Gastrocnemius medialis (tissue), 4 donors: ENCODE results near the gene GLCCI1. TPM values are rescaled to one million over a fixed set of nuclear protein-coding genes. Genes with fewer than 3 reads are reported as not detected.

Experiments
- ATAC-seq, 2 donors: fragments of 150-250 bp; one replicate each; pipeline ENCODE4 v1.9.1; 2016
- DNase-seq, 2 donors: peaks; one replicate each; pipeline ENCODE4 v3.0.0-alpha.2; 2019
- H3K27ac ChIP-seq, 4 donors: fragments of 200-600 bp; sonication (generic); 1 replicate in 1 of 4; 2 replicates in 3 of 4; pipeline ENCODE4 v1.5.1; 2016 to 2018; ENCODE audit warnings: mild to moderate bottlenecking in 2 of 4, moderate library complexity in 1 of 4
- H3K27me3 ChIP-seq, 3 donors: fragments of 200-600 bp; sonication (generic) in 2 of 3; 1 replicate in 1 of 3; 2 replicates in 2 of 3; pipeline versions ENCODE4 v1.5.1 to v1.6.0; 2016 to 2019; ENCODE audit warnings: mild to moderate bottlenecking in 1 of 3, moderate library complexity in 1 of 3
- H3K36me3 ChIP-seq, 2 donors: fragments of 200-600 bp; sonication (generic) in 1 of 2; one replicate each; pipeline ENCODE4 v1.5.1; 2017 to 2018
- H3K4me1 ChIP-seq, 2 donors: fragments of 200-600 bp; sonication (generic) in 1 of 2; one replicate each; pipeline ENCODE4 v1.5.1; 2016 to 2017; ENCODE audit warnings: mild to moderate bottlenecking in 2 of 2
- H3K4me3 ChIP-seq, 4 donors: fragments of 200-600 bp; sonication (generic) in 3 of 4; 1 replicate in 1 of 4; 2 replicates in 3 of 4; pipeline ENCODE4 v1.5.1; 2016 to 2019; ENCODE audit warnings: mild to moderate bottlenecking in 2 of 4
- H3K9me3 ChIP-seq, 3 donors: fragments of 200-600 bp; sonication (generic) in 2 of 3; 1 replicate in 1 of 3; 2 replicates in 2 of 3; pipeline ENCODE4 v1.5.1; 2016 to 2019
- CTCF ChIP-seq, 5 experiments: fragments of 450-650 bp in 3 of 5; fragments of 200-600 bp in 2 of 5; sonication (generic) in 2 of 5; IDR thresholded peaks in 4 of 5; conservative IDR thresholded peaks in 1 of 5; 1 replicate in 4 of 5; 2 replicates in 1 of 5; pipeline ENCODE4 v1.5.1; 2016 to 2019; ENCODE audit warnings: antibody characterized with exemption in 5 of 5, mild to moderate bottlenecking in 3 of 5, moderate library complexity in 3 of 5
- POLR2A ChIP-seq, 2 donors: fragments of 450-650 bp; IDR thresholded peaks; one replicate each; pipeline ENCODE4 v1.6.1; 2017; ENCODE audit warnings: antibody characterized with exemption in 2 of 2, mild to moderate bottlenecking in 2 of 2, moderate library complexity in 2 of 2
- in situ Hi-C, 4 donors: fragments of 200-750 bp; cut with MboI; loops; one replicate each; pipeline versions ENCODE4 v1.15.0 to v1.8.0; 2017; ENCODE audit warnings: low sequenced_read_pairs in 4 of 4
- intact Hi-C: fragments of 100-400 bp; cut with DNase I; formaldehyde crosslinking; loops from one replicate; pipeline ENCODE4 v1.15.1; 2023; ENCODE audit warnings: low total_unique reads
- total RNA-seq, 4 donors: library from RNA; depleted of rRNA; stranded (reverse); fragments of >200 nt; gene quantifications; one replicate each; pipeline versions ENCODE4 v1.1.0 to v1.2.3, GENCODE V29; 2016

GLCCI1 gene
- total RNA-seq, 4 donors from 2014 or later: 1.2 to 6.1 (median 2.6) TPM

GRCh38 chr7:7967886-7968543 lies 581 bp upstream of the GLCCI1 start:
- ATAC-seq: no peak
- in situ Hi-C loops: loop anchor here in 2 of 4 donors (25.0 kb wide), 2 partner anchors 281 to 331 kb away; partner anchors contain the start of gene UMAD1 (in 1 of the 2)
- intact Hi-C loops: loop anchor here (2.0 to 10.0 kb wide), 6 partner anchors 111 to 785 kb away; partner anchors contain the start of genes C1GALT1, MIOS and UMAD1
- no peak for TF ChIP-seq CTCF (IDR thresholded peaks at IDR 0.05 in 4 of 5, conservative IDR thresholded peaks at IDR 0.05 in 1 of 5)
- no peak for TF ChIP-seq POLR2A (IDR thresholded peaks at IDR 0.05)
- no peaks in the 10 kb centered on the region for H3K27me3 ChIP-seq
- peak overlapping the region; percentile 91 to 98 (median 93) for H3K27ac ChIP-seq
- H3K9me3 ChIP-seq: no peaks in the 10 kb centered on the region
- no peak for DNase-seq
- H3K4me3 ChIP-seq: peak overlapping the region; percentile 77 to 93 (median 86)
- no peaks in the 10 kb centered on the region for H3K36me3 ChIP-seq
- peaks cover 13 to 22% of the 10 kb centered on the region in 2 donors for H3K4me1 ChIP-seq

GRCh38 chr7:7969306-7970236 lies 975 bp downstream of the GLCCI1 start:
- ATAC-seq (peak; percentile 14 to 25), DNase-seq (peak; percentile 5 to 14)
- Histone ChIP-seq H3K27me3 (no peaks in the 10 kb centered on the region), H3K4me1 (peaks cover 13 to 22% of the 10 kb centered on the region in 2 donors), H3K27ac (peak overlapping the region; percentile 91 to 98 (median 93)), H3K36me3 (no peaks in the 10 kb centered on the region), H3K4me3 (peak overlapping the region; percentile 83 to 93 (median 86)), H3K9me3 (no peaks in the 10 kb centered on the region)
- no peak for TF ChIP-seq POLR2A (IDR thresholded peaks at IDR 0.05)
- TF ChIP-seq CTCF (IDR thresholded peaks at IDR 0.05 in 4 of 5, conservative IDR thresholded peaks at IDR 0.05 in 1 of 5): peak in 1 of 5 experiments; percentile 23
- in situ Hi-C loops (loop anchor here in 2 of 4 donors (25.0 kb wide), 2 partner anchors 282 to 332 kb away; partner anchors contain the start of gene UMAD1 (in 1 of the 2)), intact Hi-C loops (loop anchor here (2.0 to 10.0 kb wide), 6 partner anchors 112 to 787 kb away; partner anchors contain the start of genes C1GALT1, MIOS and UMAD1)

- TF ChIP-seq POLR2A (IDR thresholded peaks at IDR 0.05) (no peak), CTCF (IDR thresholded peaks at IDR 0.05 in 4 of 5, conservative IDR thresholded peaks at IDR 0.05 in 1 of 5) (no peak)
- no peaks in the 10 kb centered on the region for H3K36me3 ChIP-seq
- ATAC-seq (no peak), DNase-seq (no peak)
- H3K27me3 ChIP-seq: no peaks in the 10 kb centered on the region
- intact Hi-C loops: no loop called here
- in situ Hi-C loops: loop anchor here in 2 of 4 donors (25.0 kb wide), 2 partner anchors 283 to 333 kb away; partner anchors contain the start of gene UMAD1 (in 1 of the 2)
- H3K27ac ChIP-seq: peak overlapping the region; percentile 49 to 98 (median 79)
- no peaks in the 10 kb centered on the region for H3K9me3 ChIP-seq
- peak overlapping the region; percentile 60 to 85 (median 79) for H3K4me3 ChIP-seq
- H3K4me1 ChIP-seq: peaks cover 13 to 22% of the 10 kb centered on the region in 2 donors
These were observed 1.6 kb downstream of the GLCCI1 start for GRCh38 chr7:7970237-7970530.

- TF ChIP-seq POLR2A (IDR thresholded peaks at IDR 0.05) (no peak), CTCF (IDR thresholded peaks at IDR 0.05 in 4 of 5, conservative IDR thresholded peaks at IDR 0.05 in 1 of 5) (no peak)
- H3K9me3 ChIP-seq: no peaks in the 10 kb centered on the region
- peak overlapping the region; percentile 60 to 85 (median 79) for H3K4me3 ChIP-seq
- in situ Hi-C loops: loop anchor here in 2 of 4 donors (25.0 kb wide), 2 partner anchors 283 to 333 kb away; partner anchors contain the start of gene UMAD1 (in 1 of the 2)
- H3K27me3 ChIP-seq: no peaks in the 10 kb centered on the region
- peaks cover 13 to 22% of the 10 kb centered on the region in 2 donors for H3K4me1 ChIP-seq
- DNase-seq (no peak), ATAC-seq (no peak)
- intact Hi-C loops: no loop called here
- peak overlapping the region in 2 of 4 donors; percentile 92 to 98 for H3K27ac ChIP-seq
- no peaks in the 10 kb centered on the region for H3K36me3 ChIP-seq
These were observed 2.1 kb downstream of the GLCCI1 start for GRCh38 chr7:7970531-7971307.
